HepG2 (cell line): ENCODE results near the gene TRAPPC3. TPM values are rescaled to one million over a fixed set of nuclear protein-coding genes. Genes with fewer than 3 reads are reported as not detected.

Experiments
- CSRNP1 ChIP-seq: sonication (generic); formaldehyde crosslinking; IDR thresholded peaks from 2 replicates; pipeline ENCODE4 v1.8.1; 2023; ENCODE audit warnings: mild to moderate bottlenecking, missing genetic modification reagents
- GTF2F1 ChIP-seq: fragments of 150-350 bp; IDR thresholded peaks from 2 replicates; pipeline ENCODE4 v1.6.1; 2014; ENCODE audit warnings: low read length
- JDP2 ChIP-seq: sonication (generic); formaldehyde crosslinking; IDR thresholded peaks from 2 replicates; pipeline ENCODE4 v1.8.1; 2022; ENCODE audit warnings: missing genetic modification reagents, borderline replicate concordance
- MAZ ChIP-seq, 2 experiments: sonication (generic) in 1 of 2; formaldehyde crosslinking in 1 of 2; IDR thresholded peaks; 2 replicates each; pipeline versions ENCODE4 v1.5.0 to v1.6.1; 2012 to 2020; ENCODE audit warnings: low read depth in 2 of 2, mild to moderate bottlenecking in 2 of 2, borderline replicate concordance in 1 of 2, improper control_type of control experiment in 1 of 2, low read length in 1 of 2, missing genetic modification reagents in 1 of 2, moderate library complexity in 1 of 2
- NCOA2 ChIP-seq: sonication (generic); formaldehyde crosslinking; IDR thresholded peaks from 2 replicates; pipeline ENCODE4 v1.8.0; 2022; ENCODE audit warnings: inconsistent platforms
- PRMT3 ChIP-seq: sonication (generic); formaldehyde crosslinking; IDR thresholded peaks from 2 replicates; pipeline ENCODE4 v1.8.1; 2022; ENCODE audit warnings: low read depth, mild to moderate bottlenecking, moderate library complexity, missing genetic modification reagents, borderline replicate concordance
- PTBP1 ChIP-seq: fragments of 200-400 bp; formaldehyde crosslinking; IDR thresholded peaks from 2 replicates; pipeline ENCODE4 v1.6.1; 2018; ENCODE audit warnings: low read length, low read depth; ENCODE audit not compliant: poor library complexity, severe bottlenecking
- RFXAP ChIP-seq: sonication (generic); formaldehyde crosslinking; IDR thresholded peaks from 2 replicates; pipeline ENCODE4 v1.4.0; 2020; ENCODE audit warnings: missing genetic modification reagents, borderline replicate concordance
- RNF219 ChIP-seq: sonication (generic); formaldehyde crosslinking; IDR thresholded peaks from 2 replicates; pipeline ENCODE4 v1.5.0; 2020; ENCODE audit warnings: mild to moderate bottlenecking, missing genetic modification reagents
- SIN3A ChIP-seq: IDR thresholded peaks from 2 replicates; pipeline ENCODE4 v1.6.1; 2011; ENCODE audit warnings: low read depth, mild to moderate bottlenecking, control low read depth, low read length, borderline replicate concordance
- SOX6 ChIP-seq, 2 experiments: fragments of 450-650 bp in 1 of 2; sonication (generic) in 1 of 2; formaldehyde crosslinking in 1 of 2; IDR thresholded peaks; 2 replicates each; pipeline versions ENCODE4 v1.4.0 to v1.6.1; 2017 to 2020; ENCODE audit warnings: antibody characterized with exemption in 1 of 2, mild to moderate bottlenecking in 1 of 2, missing genetic modification reagents in 1 of 2
- TEAD3 ChIP-seq: optimal IDR thresholded peaks from 2 replicates; pipeline ENCODE3; 2016; ENCODE audit warnings: borderline replicate concordance
- TFE3 ChIP-seq: IDR thresholded peaks from 2 replicates; pipeline ENCODE4 v1.6.1; 2016
- ZBTB7A ChIP-seq: sonication (generic); formaldehyde crosslinking; IDR thresholded peaks from 2 replicates; pipeline ENCODE4 v1.8.0; 2022; ENCODE audit warnings: mild to moderate bottlenecking, missing genetic modification reagents
- ZNF260 ChIP-seq: sonication (generic); formaldehyde crosslinking; IDR thresholded peaks from 2 replicates; pipeline ENCODE4 v1.4.0; 2020; ENCODE audit warnings: missing genetic modification reagents, low read depth, mild to moderate bottlenecking, borderline replicate concordance
- ZNF329 ChIP-seq: sonication (generic); formaldehyde crosslinking; IDR thresholded peaks from 2 replicates; pipeline ENCODE4 v1.9.0; 2021; ENCODE audit warnings: low read depth, mild to moderate bottlenecking, missing genetic modification reagents
- ZNF432 ChIP-seq: sonication (generic); formaldehyde crosslinking; IDR thresholded peaks from 2 replicates; pipeline ENCODE4 v1.5.0; 2020; ENCODE audit warnings: missing genetic modification reagents, mild to moderate bottlenecking, borderline replicate concordance
- ZNF484 ChIP-seq: sonication (generic); formaldehyde crosslinking; IDR thresholded peaks from 2 replicates; pipeline ENCODE4 v1.5.1; 2020; ENCODE audit warnings: mild to moderate bottlenecking, low read depth, missing genetic modification reagents, borderline replicate concordance
- ZNF629 ChIP-seq: sonication (generic); formaldehyde crosslinking; conservative IDR thresholded peaks from 2 replicates; pipeline ENCODE4 v1.5.0; 2020; ENCODE audit warnings: missing genetic modification reagents
- ZNF670 ChIP-seq: sonication (generic); formaldehyde crosslinking; IDR thresholded peaks from 2 replicates; pipeline ENCODE4 v1.8.0; 2022; ENCODE audit warnings: mild to moderate bottlenecking, missing genetic modification reagents, borderline replicate concordance
- ZNF747 ChIP-seq: sonication (generic); formaldehyde crosslinking; IDR thresholded peaks from 2 replicates; pipeline ENCODE4 v1.8.1; 2023; ENCODE audit warnings: missing genetic modification reagents, mild to moderate bottlenecking, borderline replicate concordance
- polyA plus RNA-seq, 8 experiments: library from polyadenylated mRNA; depleted of rRNA in 3 of 8; stranded (reverse) in 7 of 8; unstranded in 1 of 8; fragments of >200 nt; fragmentation: Illumina TruSeq in 4 of 8; extraction: Trizol in 4 of 8; gene quantifications; 2 replicates each; pipeline versions ENCODE4 v1.2.1 to v1.2.3, GENCODE V29; 2011 to 2016; ENCODE audit warnings: low read depth in 4 of 8, missing spikeins in 1 of 8, mixed read lengths in 1 of 8; ENCODE audit not compliant: insufficient read depth in 1 of 8
- total RNA-seq, 5 experiments: library from RNA; depleted of rRNA; stranded (reverse); fragments of >200 nt; fragmentation: Illumina TruSeq; extraction: Trizol; gene quantifications; 2 replicates each; pipeline ENCODE4 v1.2.3, GENCODE V29; 2016; ENCODE audit warnings: low read depth in 1 of 5

The TRAPPC3 gene
- total and polyA plus RNA-seq, 2 of the 13 experiments (the other 11 are each of a cell fraction or from before 2014, with no cell fraction given): 53.7 to 62.4 TPM

GRCh38 chr1:36088577-36089392, 60.5 kb downstream of the TRAPPC3 start, which contains the start of gene ADPRS (continued):
- TF ChIP-seq SOX6 (IDR thresholded peaks at IDR 0.05): no peak
- TF ChIP-seq SOX6 (CRISPR knock-in tag; IDR thresholded peaks at IDR 0.05): peak; percentile 51; the same call in 1 of the 2 replicates
- TF ChIP-seq ZNF747 (CRISPR knock-in tag): no peak; the same call in 1 of the 2 replicates
- TF ChIP-seq JDP2 (CRISPR knock-in tag): no peak; the same call in 1 of the 2 replicates
- no peak for TF ChIP-seq MAZ (IDR thresholded peaks at IDR 0.05; ENCODE audit: borderline replicate concordance, low read depth, low read length)
- peak; percentile 91 for TF ChIP-seq MAZ (CRISPR knock-in tag; IDR thresholded peaks at IDR 0.05; ENCODE audit: low read depth)
- peak; percentile 76; the same call in 1 of the 2 replicates for TF ChIP-seq RFXAP (CRISPR knock-in tag)
- no peak for TF ChIP-seq ZNF432 (CRISPR knock-in tag)
- TF ChIP-seq PTBP1: no peak
- peak; percentile 22; the same call in 1 of the 2 replicates for TF ChIP-seq ZNF629
- TF ChIP-seq ZNF329 (CRISPR knock-in tag): peak; percentile 79; the same call in 1 of the 2 replicates
- TF ChIP-seq TEAD3 (CRISPR knock-in tag): peak; percentile 74
- TF ChIP-seq RNF219 (CRISPR knock-in tag): no peak
- TF ChIP-seq PRMT3 (CRISPR knock-in tag): peak; percentile 77; the same call in 1 of the 2 replicates
- peak; percentile 81; the same call in 1 of the 2 replicates for TF ChIP-seq ZNF670
- TF ChIP-seq ZBTB7A (CRISPR knock-in tag): peak; percentile 86; the same call in 1 of the 2 replicates
- TF ChIP-seq ZNF260 (CRISPR knock-in tag): no peak
- peak; percentile 67 for TF ChIP-seq TFE3 (CRISPR knock-in tag)
- TF ChIP-seq GTF2F1: no peak
- TF ChIP-seq NCOA2 (CRISPR knock-in tag): peak; percentile 58; the same call in 1 of the 2 replicates
- peak; percentile 75; the same call in 1 of the 2 replicates for TF ChIP-seq SIN3A
- TF ChIP-seq CSRNP1 (CRISPR knock-in tag): peak; percentile 85; the same call in 1 of the 2 replicates
- TF ChIP-seq ZNF484 (CRISPR knock-in tag): no peak
